IMR-90 (cell line): ENCODE data around the gene DLL4. TPM values are rescaled to one million over a fixed set of nuclear protein-coding genes. Genes with fewer than 3 reads are reported as not detected.

ENCODE experiments used
- ATAC-seq: fragments of 200-7000 bp; cut with Tn5 transposase; 2 replicates; pipeline ENCODE4 v1.9.1; 2020; ENCODE audit warnings: low read depth, mild to moderate bottlenecking, moderate library complexity
- BruUV-seq: library from RNA; stranded (reverse); fragments of 400-500 nt; replicated peaks from 2 replicates; lab custom pipeline; 2021; lab: Mats Ljungman, UMichigan
- CTCF ChIA-PET: fragments of 300-600 bp; formaldehyde crosslinking; extraction: SDS; loops from one replicate; lab custom pipeline; 2021; ENCODE audit warnings: antibody characterized with exemption; lab: Yijun Ruan, JAX
- POLR2A ChIA-PET: fragments of 300-600 bp; sonication (Branson Sonifier 250); formaldehyde crosslinking; loops from one replicate; lab custom pipeline; 2022; ENCODE audit warnings: antibody characterized with exemption; ENCODE audit not compliant: unreplicated experiment; lab: Charles Lee
- DNase-seq: peaks from one replicate; pipeline ENCODE4 v3.0.0; 2013
- H2AFZ ChIP-seq: replicated peaks from 2 replicates; pipeline ENCODE3; 2013; ENCODE audit warnings: low read length, mild to moderate bottlenecking; ENCODE audit not compliant: poor library complexity
- H2AK5ac ChIP-seq: 2 replicates; pipeline ENCODE4 v1.6.1; 2013; ENCODE audit warnings: low read depth, low read length, inconsistent platforms
- H2AK9ac ChIP-seq: replicated peaks from 2 replicates; pipeline ENCODE3; 2013; ENCODE audit warnings: mild to moderate bottlenecking, low read depth, low read length, moderate library complexity; ENCODE audit not compliant: poor library complexity
- H2BK120ac ChIP-seq: 2 replicates; pipeline ENCODE4 v1.6.1; 2013; ENCODE audit warnings: low read depth, low read length, inconsistent platforms
- H2BK15ac ChIP-seq: 3 replicates; pipeline ENCODE4 v1.6.1; 2013; ENCODE audit warnings: low read depth, low read length, inconsistent platforms
- H2BK20ac ChIP-seq: 2 replicates; pipeline ENCODE4 v1.6.1; 2013; ENCODE audit warnings: low read depth, mild to moderate bottlenecking, inconsistent platforms, low read length, moderate library complexity
- H2BK5ac ChIP-seq: 2 replicates; pipeline ENCODE4 v1.6.1; 2013; ENCODE audit warnings: mild to moderate bottlenecking, low read depth, low read length, inconsistent platforms; ENCODE audit not compliant: poor library complexity, severe bottlenecking
- H3K14ac ChIP-seq: replicated peaks from 2 replicates; pipeline ENCODE4 v1.6.1; 2013; ENCODE audit warnings: low read depth, low read length, inconsistent platforms
- H3K18ac ChIP-seq: 2 replicates; pipeline ENCODE4 v1.6.1; 2013; ENCODE audit warnings: low read depth, low read length, control low read depth
- H3K23ac ChIP-seq: 2 replicates; pipeline ENCODE4 v1.6.1; 2013; ENCODE audit warnings: low read depth, low read length, inconsistent platforms
- H3K27ac ChIP-seq: 2 replicates; pipeline ENCODE4 v1.5.1; 2013; ENCODE audit warnings: mild to moderate bottlenecking, control low read depth, low read length; ENCODE audit not compliant: insufficient read depth
- H3K27me3 ChIP-seq: 2 replicates; pipeline ENCODE4 v1.6.1; 2013; ENCODE audit warnings: low read length; ENCODE audit not compliant: control insufficient read depth, insufficient read depth
- H3K36me3 ChIP-seq: 2 replicates; pipeline ENCODE4 v1.6.1; 2013; ENCODE audit warnings: low read length, mixed read lengths; ENCODE audit not compliant: control insufficient read depth, insufficient read depth
- H3K4ac ChIP-seq: 2 replicates; pipeline ENCODE4 v1.6.1; 2013; ENCODE audit warnings: low read depth, low read length, inconsistent platforms
- H3K4me1 ChIP-seq: 2 replicates; pipeline ENCODE4 v1.6.1; 2013; ENCODE audit warnings: low read length, mixed read lengths; ENCODE audit not compliant: control insufficient read depth, insufficient read depth
- H3K4me2 ChIP-seq: 2 replicates; pipeline ENCODE4 v1.6.1; 2013; ENCODE audit warnings: low read depth, mild to moderate bottlenecking, control low read depth, low read length, moderate library complexity
- H3K4me3 ChIP-seq: 2 replicates; pipeline ENCODE4 v1.5.1; 2013; ENCODE audit warnings: low read depth, mild to moderate bottlenecking, control low read depth, low read length, moderate library complexity; ENCODE audit not compliant: insufficient read depth
- H3K56ac ChIP-seq: 2 replicates; pipeline ENCODE4 v1.6.1; 2013; ENCODE audit warnings: low read length, inconsistent platforms; ENCODE audit not compliant: insufficient read depth; ENCODE audit errors: extremely low read depth
- H3K79me1 ChIP-seq, 2 experiments: 2 replicates each; pipeline ENCODE4 v1.6.1; 2013; ENCODE audit warnings: low read length in 2 of 2, inconsistent platforms in 1 of 2, low read depth in 1 of 2
- H3K9ac ChIP-seq: 2 replicates; pipeline ENCODE4 v1.6.1; 2013; ENCODE audit warnings: low read depth, low read length, control low read depth
- H3K9me1 ChIP-seq: 2 replicates; pipeline ENCODE4 v1.6.1; 2013; ENCODE audit warnings: low read length, inconsistent platforms; ENCODE audit not compliant: insufficient read depth
- H3K9me3 ChIP-seq: 2 replicates; pipeline ENCODE4 v1.6.1; 2013; ENCODE audit warnings: low read length; ENCODE audit not compliant: control insufficient read depth, insufficient read depth
- H4K20me1 ChIP-seq: 2 replicates; pipeline ENCODE4 v1.6.1; 2013; ENCODE audit warnings: low read length, inconsistent platforms; ENCODE audit not compliant: insufficient read depth
- H4K5ac ChIP-seq: 2 replicates; pipeline ENCODE4 v1.6.1; 2013; ENCODE audit warnings: mild to moderate bottlenecking, low read depth, low read length, control low read depth
- H4K8ac ChIP-seq, 2 experiments: 2 replicates each; pipeline ENCODE4 v1.6.1; 2013; ENCODE audit warnings: low read depth in 2 of 2, low read length in 2 of 2, control low read depth in 1 of 2, inconsistent platforms in 1 of 2
- H4K91ac ChIP-seq: 2 replicates; pipeline ENCODE4 v1.6.1; 2013; ENCODE audit warnings: low read depth, low read length, inconsistent platforms; ENCODE audit not compliant: insufficient read depth
- RFX5 ChIP-seq: IDR thresholded peaks from 2 replicates; pipeline ENCODE4 v1.8.0; 2012; ENCODE audit warnings: low read depth, mild to moderate bottlenecking, low read length, moderate library complexity
- WGBS, 2 experiments: methylation state at CpG; one replicate each; pipeline versions ENCODE4 v1.1.5 to v1.1.7; 2013; ENCODE audit warnings: missing lambda C conversion rate in 2 of 2; ENCODE audit not compliant: insufficient read length in 1 of 2; ENCODE audit errors: extremely low coverage in 2 of 2; 5-methylcytosine and 5-hydroxymethylcytosine counted together
- dilution Hi-C: fragments of 300-500 bp; cut with HindIII; formaldehyde crosslinking; loops from one replicate; pipeline ENCODE4 v1.14.3; 2018; ENCODE audit warnings: low sequenced_read_pairs; ENCODE audit not compliant: unreplicated experiment
- in situ Hi-C: fragments of 300-500 bp; cut with MboI; formaldehyde crosslinking; loops from 3 replicates; pipeline ENCODE4 v1.14.3; 2019; ENCODE audit warnings: low sequenced_read_pairs, inconsistent platforms, mixed read lengths
- intact Hi-C: fragments of 100-400 bp; cut with micrococcal nuclease; formaldehyde crosslinking; loops from 2 replicates; pipeline ENCODE4 v1.10.0; 2022
- polyA plus RNA-seq, 3 experiments: library from polyadenylated mRNA; depleted of rRNA; stranded (reverse); fragments of >200 nt; gene quantifications; 2 replicates each; pipeline ENCODE4 v1.2.3, GENCODE V29; 2012; ENCODE audit warnings: low replicate concordance in 1 of 3
- total RNA-seq: library from RNA; depleted of rRNA; stranded (reverse); fragments of >200 nt; gene quantifications from 2 replicates; pipeline ENCODE4 v1.2.3, GENCODE V29; 2012

The DLL4 gene
- total and polyA plus RNA-seq, 2 of the 4 experiments (the other 2 are of a cell fraction) = 1.8 to 3.4 TPM

GRCh38 chr15:40938536-40938870 is 9.4 kb downstream of the DLL4 start:
- Histone ChIP-seq H3K4me1 (peaks cover 21% of the 10 kb centered on the region), H4K91ac (no peak overlapping the region; the same call in 1 of the 2 replicates), H3K4me2 (no peak overlapping the region), H2BK120ac (no peak overlapping the region), H3K4ac (no peak overlapping the region; the same call in 1 of the 2 replicates), H3K9me1 (peaks cover 24% of the 10 kb centered on the region), H3K79me1 (peaks cover 12 to 63% of the 10 kb centered on the region in 2 experiments; a peak in 3 of 4 replicates), H2BK20ac (peak overlapping the region; percentile 5; the same call in 1 of the 2 replicates), H4K5ac (no peak overlapping the region), H3K23ac (no peak overlapping the region), H4K8ac (no peak overlapping the region), H2BK5ac (no peak overlapping the region), H3K27me3 (no peaks in the 10 kb centered on the region), H3K18ac (no peak overlapping the region), H3K36me3 (peaks cover 12% of the 10 kb centered on the region), H4K20me1 (peaks cover 7% of the 10 kb centered on the region; the same call in 1 of the 2 replicates), H3K9me3 (no peaks in the 10 kb centered on the region), H3K56ac (no peak overlapping the region), H3K4me3 (no peak overlapping the region), H3K9ac (no peak overlapping the region), H3K27ac (no peak overlapping the region), H2AFZ (peak overlapping the region; percentile 40), H2BK15ac (no peak overlapping the region), H2AK9ac (peak overlapping the region; percentile 84), H3K14ac (0 out of 2 replicates have a peak overlapping the region, but pooled peaks have one; percentile 40), H2AK5ac (peak overlapping the region; percentile 54; the same call in 1 of the 2 replicates)
- no CpG with 5 or more reads among the region's 6 CpGs for WGBS, 2 experiments
- dilution Hi-C loops = no loop called here
- no TSS peak for BruUV-seq
- TF ChIP-seq RFX5 = no peak
- ChIA-PET POLR2A (no interaction called here), CTCF (interaction anchor here (0.5 to 0.8 kb wide), 2 partner anchors 16 to 80 kb away, joined by 3 to 5 read pairs; no protein-coding TSS in a partner anchor)
- ATAC-seq (no peak), DNase-seq (no peak)
- intact Hi-C loops = no loop called here
- in situ Hi-C loops = no loop called here
